Cardiac muscle cell (in vitro differentiated cells and primary cell): Measurements from ENCODE around the gene KCNH1. TPM values are rescaled to one million over a fixed set of nuclear protein-coding genes. Genes with fewer than 3 reads are reported as not detected.
A peak's percentile ranks its signal among the peaks of the same experiment; 100 is the strongest.
"Not testable (repeated sequence)": the region's sequence is repeated elsewhere in the genome, so short reads cannot be mapped to it uniquely, and the experiment has no call there.

Source experiments
- DNase-seq, 2 donors: peaks; one replicate each; pipeline versions ENCODE4 v3.0.0 to v3.0.0-alpha.2; 2010 to 2017; ENCODE audit warnings: low read depth in 1 of 2, low spot score in 1 of 2
- H3K27ac ChIP-seq: fragments of 200-600 bp; sonication (generic); 2 replicates; pipeline ENCODE4 v1.5.1; 2016
- H3K27me3 ChIP-seq: fragments of 200-600 bp; sonication (generic); 2 replicates; pipeline ENCODE4 v1.6.0; 2016; ENCODE audit warnings: control low read depth
- H3K36me3 ChIP-seq: fragments of 200-600 bp; sonication (generic); 2 replicates; pipeline ENCODE4 v1.5.1; 2016; ENCODE audit warnings: control low read depth
- H3K4me1 ChIP-seq: fragments of 200-600 bp; sonication (generic); 2 replicates; pipeline ENCODE4 v1.8.1; 2017; ENCODE audit warnings: low read depth, mild to moderate bottlenecking, mixed run types
- H3K4me3 ChIP-seq: fragments of 200-600 bp; sonication (generic); 2 replicates; pipeline ENCODE4 v1.5.1; 2016; ENCODE audit warnings: mild to moderate bottlenecking
- H3K9me3 ChIP-seq: fragments of 200-600 bp; sonication (generic); 2 replicates; pipeline ENCODE4 v1.5.1; 2017; ENCODE audit warnings: low read depth, mild to moderate bottlenecking, control low read depth
- CTCF ChIP-seq: IDR thresholded peaks from 2 replicates; pipeline ENCODE4 v1.5.1; 2012; ENCODE audit warnings: low read depth, mild to moderate bottlenecking, low read length
- polyA plus RNA-seq: library from polyadenylated mRNA; unstranded; fragments of >200 nt; fragmentation: Nextera tagmentation; extraction: Ambion mirVana; gene quantifications from 2 replicates; pipeline ENCODE4 v1.2.1, GENCODE V29; 2016
- total RNA-seq: library from RNA; depleted of rRNA; stranded (reverse); fragments of >200 nt; gene quantifications from 2 replicates; pipeline ENCODE4 v1.2.3, GENCODE V29; 2016

KCNH1 gene
- total and polyA plus RNA-seq, 2 experiments from 2014 or later, result 0.54 TPM; not detected in 1

- no peaks in the 10 kb centered on the region for H3K36me3 ChIP-seq
- DNase-seq, result no peak
- TF ChIP-seq CTCF, result no peak
- H3K4me1 ChIP-seq, result no peaks in the 10 kb centered on the region
- no peak overlapping the region for H3K4me3 ChIP-seq
- no peaks in the 10 kb centered on the region for H3K9me3 ChIP-seq
- H3K27me3 ChIP-seq, result no peaks in the 10 kb centered on the region
- H3K27ac ChIP-seq, result no peak overlapping the region
These were observed 51.1 kb downstream of the KCNH1 start for GRCh38 chr1:211082824-211083223.

GRCh38 chr1:211081447-211081846 is 52.5 kb downstream of the KCNH1 start:
- DNase-seq, H3K4me3 ChIP-seq, H3K36me3 ChIP-seq, H3K27ac ChIP-seq, H3K4me1 ChIP-seq, H3K9me3 ChIP-seq, H3K27me3 ChIP-seq: not testable (repeated sequence)

GRCh38 chr1:211068976-211069375 is 65.0 kb downstream of the KCNH1 start:
- DNase-seq, result no peak
- TF ChIP-seq CTCF, result no peak
- Histone ChIP-seq H3K9me3 (no peaks in the 10 kb centered on the region), H3K4me1 (no peaks in the 10 kb centered on the region), H3K27me3 (no peaks in the 10 kb centered on the region), H3K27ac (no peak overlapping the region), H3K36me3 (no peaks in the 10 kb centered on the region), H3K4me3 (no peak overlapping the region)

- no peak overlapping the region for H3K27ac ChIP-seq
- DNase-seq, result no peak
- H3K4me3 ChIP-seq, result no peak overlapping the region
- H3K36me3 ChIP-seq, result no peaks in the 10 kb centered on the region
- no peaks in the 10 kb centered on the region for H3K9me3 ChIP-seq
- H3K27me3 ChIP-seq, result no peaks in the 10 kb centered on the region
- no peak for TF ChIP-seq CTCF
- no peaks in the 10 kb centered on the region for H3K4me1 ChIP-seq
These were observed 67.1 kb downstream of the KCNH1 start for GRCh38 chr1:211066781-211067384.

GRCh38 chr1:211041838-211042237 is 92.1 kb downstream of the KCNH1 start:
- not testable (repeated sequence) for H3K4me3 ChIP-seq, H3K36me3 ChIP-seq, H3K9me3 ChIP-seq, H3K27ac ChIP-seq, DNase-seq, H3K4me1 ChIP-seq, H3K27me3 ChIP-seq

GRCh38 chr1:211037095-211037494 is 96.9 kb downstream of the KCNH1 start:
- Histone ChIP-seq H3K27me3 (no peaks in the 10 kb centered on the region), H3K9me3 (no peaks in the 10 kb centered on the region), H3K4me3 (no peak overlapping the region), H3K4me1 (no peaks in the 10 kb centered on the region), H3K27ac (no peak overlapping the region), H3K36me3 (no peaks in the 10 kb centered on the region)
- peak in 1 of 2 donors; percentile 0 for DNase-seq
- no peak for TF ChIP-seq CTCF
